PC-9 (cell line): Measurements from ENCODE around the gene ANKS1B.

Experiments used
- EZH2 ChIP-seq: fragments of 200-600 bp; sonication (generic); IDR thresholded peaks from 2 replicates; pipeline ENCODE4 v1.8.0; 2017; ENCODE audit warnings: antibody characterized with exemption, low read depth
- TF ChIP-seq, protein P1 (sequence below): fragments of 200-600 bp; sonication (generic); conservative IDR thresholded peaks from 2 replicates; pipeline ENCODE4 v1.6.1; 2017; ENCODE audit warnings: mixed run types, antibody characterized with exemption, mild to moderate bottlenecking, moderate library complexity

- TF ChIP-seq, protein P1, sequence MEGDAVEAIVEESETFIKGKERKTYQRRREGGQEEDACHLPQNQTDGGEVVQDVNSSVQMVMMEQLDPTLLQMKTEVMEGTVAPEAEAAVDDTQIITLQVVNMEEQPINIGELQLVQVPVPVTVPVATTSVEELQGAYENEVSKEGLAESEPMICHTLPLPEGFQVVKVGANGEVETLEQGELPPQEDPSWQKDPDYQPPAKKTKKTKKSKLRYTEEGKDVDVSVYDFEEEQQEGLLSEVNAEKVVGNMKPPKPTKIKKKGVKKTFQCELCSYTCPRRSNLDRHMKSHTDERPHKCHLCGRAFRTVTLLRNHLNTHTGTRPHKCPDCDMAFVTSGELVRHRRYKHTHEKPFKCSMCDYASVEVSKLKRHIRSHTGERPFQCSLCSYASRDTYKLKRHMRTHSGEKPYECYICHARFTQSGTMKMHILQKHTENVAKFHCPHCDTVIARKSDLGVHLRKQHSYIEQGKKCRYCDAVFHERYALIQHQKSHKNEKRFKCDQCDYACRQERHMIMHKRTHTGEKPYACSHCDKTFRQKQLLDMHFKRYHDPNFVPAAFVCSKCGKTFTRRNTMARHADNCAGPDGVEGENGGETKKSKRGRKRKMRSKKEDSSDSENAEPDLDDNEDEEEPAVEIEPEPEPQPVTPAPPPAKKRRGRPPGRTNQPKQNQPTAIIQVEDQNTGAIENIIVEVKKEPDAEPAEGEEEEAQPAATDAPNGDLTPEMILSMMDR: no peak
- TF ChIP-seq EZH2: no peak
Observed at GRCh38 chr12:99800605-99801004, 184.1 kb downstream of the ANKS1B start.
